Measurements from ENCODE around the gene CDON. TPM values are rescaled to one million over a fixed set of nuclear protein-coding genes. Genes with fewer than 3 reads are reported as not detected.

CDON gene
- total and polyA plus RNA-seq, 9 of the 15 experiments (the other 6 are each of a cell fraction or from before 2014, with no cell fraction given), result 0.08 to 0.64 (median 0.40) TPM

DNA sequence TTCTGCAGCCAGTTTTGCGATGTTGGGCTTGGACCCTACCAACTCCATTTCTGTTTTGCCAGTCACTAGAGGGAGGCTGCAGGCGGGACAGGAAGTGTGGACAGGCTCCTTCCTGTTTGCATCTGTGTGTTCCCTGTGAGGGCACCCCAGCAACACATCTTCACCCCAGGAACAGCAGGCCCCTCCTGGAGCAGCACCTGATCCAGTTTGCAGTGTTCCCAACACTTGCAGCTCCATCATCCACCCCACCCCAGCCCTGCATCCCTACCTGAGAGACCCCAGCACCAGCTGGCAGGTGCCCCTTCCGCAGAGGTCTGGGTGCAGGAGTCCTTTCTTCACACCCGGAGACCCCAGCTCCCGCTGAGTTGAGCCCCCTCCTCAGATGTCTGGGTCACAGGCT is 124.2 kb downstream of the CDON start:
- no TSS peak for BruUV-seq (replicated peaks)
- H3K27ac ChIP-seq (ENCODE audit: extremely low read depth, low read depth, low read length), result no peak overlapping the region
- no peaks in the 10 kb centered on the region for H3K9me1 ChIP-seq (ENCODE audit: control insufficient read depth, insufficient read depth, low read length)
- H3K9me3 ChIP-seq (replicated peaks; ENCODE audit: control insufficient read depth, insufficient read depth, low read depth, low read length), result no peaks in the 10 kb centered on the region
- 24% methylated on average over 3 of the region's 5 CpGs for WGBS (ENCODE audit: insufficient coverage, low coverage, missing lambda C conversion rate)
- 0 out of 3 replicates have a peak, but pooled peaks have one; percentile 8 for ATAC-seq
- no peaks in the 10 kb centered on the region for H3K36me3 ChIP-seq (ENCODE audit: control insufficient read depth, insufficient read depth, low read length)
- H3K4me2 ChIP-seq (ENCODE audit: insufficient read depth, low read length), result no peak overlapping the region
- H3K4me1 ChIP-seq (replicated peaks in 1 of 2; ENCODE audit: control insufficient read depth in 2 of 2, insufficient read depth in 2 of 2, low read length in 2 of 2), result peaks cover 1 to 8% of the 10 kb centered on the region in 2 experiments; a peak in 3 of 5 replicates
- peak overlapping the region; percentile 78 for H2AFZ ChIP-seq (ENCODE audit: low read depth, low read length)
- CTCF ChIA-PET (ENCODE audit: low intra/inter-chr PET ratio), result no interaction called here
- no peaks in the 10 kb centered on the region for H3K79me2 ChIP-seq (ENCODE audit: control insufficient read depth, insufficient read depth, low read length)
- no peak for FAIRE-seq
- H3K4me3 ChIP-seq, result no peak overlapping the region
- DNase-seq (ENCODE audit: extremely low read depth in 1 of 4, low spot score in 3 of 4), result no peak
- peak overlapping the region in 1 of 2 experiments; percentile 40; a peak in 1 of 4 replicates for H3K9ac ChIP-seq (ENCODE audit: insufficient read depth in 1 of 2, low read depth in 2 of 2, low read length in 2 of 2)
- peaks cover 0 to 16% of the 10 kb centered on the region in 2 experiments; a peak in 3 of 5 replicates for H3K27me3 ChIP-seq (ENCODE audit: control insufficient read depth in 2 of 2, insufficient read depth in 2 of 2, low read length in 2 of 2)
- in situ Hi-C loops (cut with MboI), result no loop called here
- H4K20me1 ChIP-seq (replicated peaks; ENCODE audit: control insufficient read depth, insufficient read depth, low read length), result no peaks in the 10 kb centered on the region
- POLR2A ChIA-PET, result no interaction called here
- intact Hi-C loops (cut with micrococcal nuclease), result no loop called here
- TF ChIP-seq ZBTB40 (IDR thresholded peaks at IDR 0.05) (peak; percentile 77), ZBTB40 (CRISPR knock-in tag; IDR thresholded peaks at IDR 0.05) (no peak)
- TF ChIP-seq, protein P1, sequence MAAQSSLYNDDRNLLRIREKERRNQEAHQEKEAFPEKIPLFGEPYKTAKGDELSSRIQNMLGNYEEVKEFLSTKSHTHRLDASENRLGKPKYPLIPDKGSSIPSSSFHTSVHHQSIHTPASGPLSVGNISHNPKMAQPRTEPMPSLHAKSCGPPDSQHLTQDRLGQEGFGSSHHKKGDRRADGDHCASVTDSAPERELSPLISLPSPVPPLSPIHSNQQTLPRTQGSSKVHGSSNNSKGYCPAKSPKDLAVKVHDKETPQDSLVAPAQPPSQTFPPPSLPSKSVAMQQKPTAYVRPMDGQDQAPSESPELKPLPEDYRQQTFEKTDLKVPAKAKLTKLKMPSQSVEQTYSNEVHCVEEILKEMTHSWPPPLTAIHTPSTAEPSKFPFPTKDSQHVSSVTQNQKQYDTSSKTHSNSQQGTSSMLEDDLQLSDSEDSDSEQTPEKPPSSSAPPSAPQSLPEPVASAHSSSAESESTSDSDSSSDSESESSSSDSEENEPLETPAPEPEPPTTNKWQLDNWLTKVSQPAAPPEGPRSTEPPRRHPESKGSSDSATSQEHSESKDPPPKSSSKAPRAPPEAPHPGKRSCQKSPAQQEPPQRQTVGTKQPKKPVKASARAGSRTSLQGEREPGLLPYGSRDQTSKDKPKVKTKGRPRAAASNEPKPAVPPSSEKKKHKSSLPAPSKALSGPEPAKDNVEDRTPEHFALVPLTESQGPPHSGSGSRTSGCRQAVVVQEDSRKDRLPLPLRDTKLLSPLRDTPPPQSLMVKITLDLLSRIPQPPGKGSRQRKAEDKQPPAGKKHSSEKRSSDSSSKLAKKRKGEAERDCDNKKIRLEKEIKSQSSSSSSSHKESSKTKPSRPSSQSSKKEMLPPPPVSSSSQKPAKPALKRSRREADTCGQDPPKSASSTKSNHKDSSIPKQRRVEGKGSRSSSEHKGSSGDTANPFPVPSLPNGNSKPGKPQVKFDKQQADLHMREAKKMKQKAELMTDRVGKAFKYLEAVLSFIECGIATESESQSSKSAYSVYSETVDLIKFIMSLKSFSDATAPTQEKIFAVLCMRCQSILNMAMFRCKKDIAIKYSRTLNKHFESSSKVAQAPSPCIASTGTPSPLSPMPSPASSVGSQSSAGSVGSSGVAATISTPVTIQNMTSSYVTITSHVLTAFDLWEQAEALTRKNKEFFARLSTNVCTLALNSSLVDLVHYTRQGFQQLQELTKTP (IDR thresholded peaks at IDR 0.05; ENCODE audit: low read depth in 1 of 2, partially characterized antibody in 2 of 2), result no peak
- TF ChIP-seq, protein P2, sequence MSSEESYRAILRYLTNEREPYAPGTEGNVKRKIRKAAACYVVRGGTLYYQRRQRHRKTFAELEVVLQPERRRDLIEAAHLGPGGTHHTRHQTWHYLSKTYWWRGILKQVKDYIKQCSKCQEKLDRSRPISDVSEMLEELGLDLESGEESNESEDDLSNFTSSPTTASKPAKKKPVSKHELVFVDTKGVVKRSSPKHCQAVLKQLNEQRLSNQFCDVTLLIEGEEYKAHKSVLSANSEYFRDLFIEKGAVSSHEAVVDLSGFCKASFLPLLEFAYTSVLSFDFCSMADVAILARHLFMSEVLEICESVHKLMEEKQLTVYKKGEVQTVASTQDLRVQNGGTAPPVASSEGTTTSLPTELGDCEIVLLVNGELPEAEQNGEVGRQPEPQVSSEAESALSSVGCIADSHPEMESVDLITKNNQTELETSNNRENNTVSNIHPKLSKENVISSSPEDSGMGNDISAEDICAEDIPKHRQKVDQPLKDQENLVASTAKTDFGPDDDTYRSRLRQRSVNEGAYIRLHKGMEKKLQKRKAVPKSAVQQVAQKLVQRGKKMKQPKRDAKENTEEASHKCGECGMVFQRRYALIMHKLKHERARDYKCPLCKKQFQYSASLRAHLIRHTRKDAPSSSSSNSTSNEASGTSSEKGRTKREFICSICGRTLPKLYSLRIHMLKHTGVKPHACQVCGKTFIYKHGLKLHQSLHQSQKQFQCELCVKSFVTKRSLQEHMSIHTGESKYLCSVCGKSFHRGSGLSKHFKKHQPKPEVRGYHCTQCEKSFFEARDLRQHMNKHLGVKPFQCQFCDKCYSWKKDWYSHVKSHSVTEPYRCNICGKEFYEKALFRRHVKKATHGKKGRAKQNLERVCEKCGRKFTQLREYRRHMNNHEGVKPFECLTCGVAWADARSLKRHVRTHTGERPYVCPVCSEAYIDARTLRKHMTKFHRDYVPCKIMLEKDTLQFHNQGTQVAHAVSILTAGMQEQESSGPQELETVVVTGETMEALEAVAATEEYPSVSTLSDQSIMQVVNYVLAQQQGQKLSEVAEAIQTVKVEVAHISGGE (CRISPR knock-in tag; IDR thresholded peaks at IDR 0.05), result peak in 2 of 3 experiments; percentile 70 to 91; a peak in 4 of 6 replicates
